Measurements from ENCODE around the gene SLC25A52. TPM values are rescaled to one million over a fixed set of nuclear protein-coding genes. Genes with fewer than 3 reads are reported as not detected.

Gene SLC25A52
- total RNA-seq, 2 experiments from 2014 or later: not detected

GRCh38 chr18:31798399-31798798 is 37.7 kb upstream of the SLC25A52 start:
- H3K9me2 ChIP-seq (ENCODE audit: insufficient read depth, low read length): no peaks in the 10 kb centered on the region
- H3K4me2 ChIP-seq (ENCODE audit: low read length): no peak overlapping the region
- no peak overlapping the region for H3K4me3 ChIP-seq (ENCODE audit: low read depth, low read length, poor library complexity, severe bottlenecking)
- no peak for DNase-seq (ENCODE audit: low spot score)
- ChIA-PET POLR2A (no interaction called here), CTCF (ENCODE audit: unreplicated experiment) (no interaction called here)
- intact Hi-C loops (cut with micrococcal nuclease; ENCODE audit: unreplicated experiment): no loop called here
- no peaks in the 10 kb centered on the region for H3K36me3 ChIP-seq (ENCODE audit: insufficient read depth, low read length)
- no peak overlapping the region for H2AFZ ChIP-seq (ENCODE audit: low read length)
- H3K4me1 ChIP-seq (ENCODE audit: insufficient read depth, low read length, poor library complexity, severe bottlenecking): no peaks in the 10 kb centered on the region
- no peaks in the 10 kb centered on the region for H4K20me1 ChIP-seq (ENCODE audit: insufficient read depth, low read length)
- H3K9me3 ChIP-seq (ENCODE audit: low read length): no peaks in the 10 kb centered on the region
- TF ChIP-seq, protein P1, sequence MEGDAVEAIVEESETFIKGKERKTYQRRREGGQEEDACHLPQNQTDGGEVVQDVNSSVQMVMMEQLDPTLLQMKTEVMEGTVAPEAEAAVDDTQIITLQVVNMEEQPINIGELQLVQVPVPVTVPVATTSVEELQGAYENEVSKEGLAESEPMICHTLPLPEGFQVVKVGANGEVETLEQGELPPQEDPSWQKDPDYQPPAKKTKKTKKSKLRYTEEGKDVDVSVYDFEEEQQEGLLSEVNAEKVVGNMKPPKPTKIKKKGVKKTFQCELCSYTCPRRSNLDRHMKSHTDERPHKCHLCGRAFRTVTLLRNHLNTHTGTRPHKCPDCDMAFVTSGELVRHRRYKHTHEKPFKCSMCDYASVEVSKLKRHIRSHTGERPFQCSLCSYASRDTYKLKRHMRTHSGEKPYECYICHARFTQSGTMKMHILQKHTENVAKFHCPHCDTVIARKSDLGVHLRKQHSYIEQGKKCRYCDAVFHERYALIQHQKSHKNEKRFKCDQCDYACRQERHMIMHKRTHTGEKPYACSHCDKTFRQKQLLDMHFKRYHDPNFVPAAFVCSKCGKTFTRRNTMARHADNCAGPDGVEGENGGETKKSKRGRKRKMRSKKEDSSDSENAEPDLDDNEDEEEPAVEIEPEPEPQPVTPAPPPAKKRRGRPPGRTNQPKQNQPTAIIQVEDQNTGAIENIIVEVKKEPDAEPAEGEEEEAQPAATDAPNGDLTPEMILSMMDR (conservative IDR thresholded peaks at IDR 0.05; ENCODE audit: low read length): no peak
- TF ChIP-seq EZH2phosphoT487 (IDR thresholded peaks at IDR 0.05; ENCODE audit: borderline replicate concordance, low read depth, low read length): no peak
- H3K27ac ChIP-seq (ENCODE audit: low read depth, low read length, poor library complexity, severe bottlenecking): no peak overlapping the region
- no peaks in the 10 kb centered on the region for H3K79me2 ChIP-seq (ENCODE audit: insufficient read depth, low read depth, low read length)
- no TSS peak for BruUV-seq (replicated peaks)

DNA sequence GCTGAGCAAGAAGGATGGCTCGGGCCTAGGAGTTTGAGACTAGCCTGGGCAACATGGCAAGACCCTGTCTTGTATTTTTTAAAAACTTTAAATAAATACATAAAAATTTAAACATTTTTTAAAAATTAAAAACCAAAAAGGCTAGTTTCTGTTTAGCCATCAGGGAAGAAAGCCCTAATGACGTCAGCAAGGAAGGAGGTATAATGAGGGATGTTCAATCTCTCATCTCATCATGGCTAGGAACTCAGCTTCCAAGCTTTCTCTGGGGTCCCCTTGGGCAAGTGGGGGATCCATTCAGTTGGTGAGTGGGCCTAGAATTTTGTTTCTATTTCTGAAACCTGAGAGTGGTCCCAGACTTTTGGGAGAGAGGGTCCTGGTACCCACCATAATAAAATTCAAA is 35.1 kb upstream of the SLC25A52 start:
- BruUV-seq (replicated peaks): no TSS peak
- no peaks in the 10 kb centered on the region for H3K9me2 ChIP-seq (ENCODE audit: insufficient read depth, low read length)
- H3K4me1 ChIP-seq (ENCODE audit: insufficient read depth, low read length, poor library complexity, severe bottlenecking): no peaks in the 10 kb centered on the region
- H3K4me3 ChIP-seq (ENCODE audit: low read depth, low read length, poor library complexity, severe bottlenecking): no peak overlapping the region
- ChIA-PET CTCF (ENCODE audit: unreplicated experiment) (no interaction called here), POLR2A (no interaction called here)
- no peak for TF ChIP-seq EZH2phosphoT487 (IDR thresholded peaks at IDR 0.05; ENCODE audit: borderline replicate concordance, low read depth, low read length)
- TF ChIP-seq, protein P1 (conservative IDR thresholded peaks at IDR 0.05; ENCODE audit: low read length): no peak
- intact Hi-C loops (cut with micrococcal nuclease; ENCODE audit: unreplicated experiment): no loop called here
- H3K79me2 ChIP-seq (ENCODE audit: insufficient read depth, low read depth, low read length): no peaks in the 10 kb centered on the region
- DNase-seq (ENCODE audit: low spot score): no peak
- no peak overlapping the region for H2AFZ ChIP-seq (ENCODE audit: low read length)
- no peak overlapping the region for H3K4me2 ChIP-seq (ENCODE audit: low read length)
- H3K9me3 ChIP-seq (ENCODE audit: low read length): no peaks in the 10 kb centered on the region
- H3K36me3 ChIP-seq (ENCODE audit: insufficient read depth, low read length): no peaks in the 10 kb centered on the region
- no peak overlapping the region for H3K27ac ChIP-seq (ENCODE audit: low read depth, low read length, poor library complexity, severe bottlenecking)
- H4K20me1 ChIP-seq (ENCODE audit: insufficient read depth, low read length): no peaks in the 10 kb centered on the region

GRCh38 chr18:31793531-31793930 is 32.9 kb upstream of the SLC25A52 start:
- Histone ChIP-seq H3K4me1 (ENCODE audit: insufficient read depth, low read length, poor library complexity, severe bottlenecking) (no peaks in the 10 kb centered on the region), H3K9me3 (ENCODE audit: low read length) (no peaks in the 10 kb centered on the region), H3K9me2 (ENCODE audit: insufficient read depth, low read length) (no peaks in the 10 kb centered on the region), H4K20me1 (ENCODE audit: insufficient read depth, low read length) (no peaks in the 10 kb centered on the region), H3K4me2 (ENCODE audit: low read length) (no peak overlapping the region), H3K27ac (ENCODE audit: low read depth, low read length, poor library complexity, severe bottlenecking) (no peak overlapping the region), H3K4me3 (ENCODE audit: low read depth, low read length, poor library complexity, severe bottlenecking) (no peak overlapping the region), H3K79me2 (ENCODE audit: insufficient read depth, low read depth, low read length) (no peaks in the 10 kb centered on the region), H3K36me3 (ENCODE audit: insufficient read depth, low read length) (no peaks in the 10 kb centered on the region), H2AFZ (ENCODE audit: low read length) (no peak overlapping the region)
- BruUV-seq (replicated peaks): no TSS peak
- intact Hi-C loops (cut with micrococcal nuclease; ENCODE audit: unreplicated experiment): no loop called here
- no peak for DNase-seq (ENCODE audit: low spot score)
- no peak for TF ChIP-seq EZH2phosphoT487 (IDR thresholded peaks at IDR 0.05; ENCODE audit: borderline replicate concordance, low read depth, low read length)
- TF ChIP-seq, protein P1 (conservative IDR thresholded peaks at IDR 0.05; ENCODE audit: low read length): no peak
- CTCF ChIA-PET (ENCODE audit: unreplicated experiment): no interaction called here
- POLR2A ChIA-PET: no interaction called here

Measured in OCI-LY7 (cell line).